Keratinocyte (primary cell): Measurements from ENCODE around the gene DENND2A. TPM values are rescaled to one million over a fixed set of nuclear protein-coding genes. Genes with fewer than 3 reads are reported as not detected.

Experiments used
- DNase-seq: peaks from one replicate; pipeline ENCODE4 v3.0.0-alpha.2; 2011; ENCODE audit warnings: low read depth, missing footprints, low spot score
- FAIRE-seq: peaks from 2 replicates; lab custom pipeline; 2011; peaks lifted over from hg19 to GRCh38; lab: Jason Lieb, UNC
- H2AFZ ChIP-seq: 2 replicates; pipeline ENCODE4 v1.6.0; 2012; ENCODE audit warnings: low read length, control low read depth, inconsistent platforms; ENCODE audit not compliant: control insufficient read depth
- H3K27ac ChIP-seq: 2 replicates; pipeline ENCODE4 v1.5.1; 2011; ENCODE audit warnings: low read length; ENCODE audit not compliant: control insufficient read depth, insufficient read depth
- H3K27me3 ChIP-seq: 3 replicates; pipeline ENCODE4 v1.6.0; 2011; ENCODE audit warnings: low read length; ENCODE audit not compliant: control insufficient read depth, insufficient read depth; ENCODE audit errors: extremely low read depth
- H3K36me3 ChIP-seq, 2 experiments: 2 replicates in 1 of 2; 3 replicates in 1 of 2; pipeline ENCODE4 v1.5.1; 2011; ENCODE audit warnings: low read length in 2 of 2, mild to moderate bottlenecking in 1 of 2; ENCODE audit not compliant: control insufficient read depth in 2 of 2, insufficient read depth in 2 of 2; ENCODE audit errors: extremely low read depth in 1 of 2
- H3K4me1 ChIP-seq: 3 replicates; pipeline ENCODE4 v1.5.1; 2011; ENCODE audit warnings: low read length; ENCODE audit not compliant: control insufficient read depth, insufficient read depth; ENCODE audit errors: extremely low read depth
- H3K4me2 ChIP-seq: 3 replicates; pipeline ENCODE4 v1.6.0; 2011; ENCODE audit warnings: low read depth, low read length; ENCODE audit not compliant: control insufficient read depth, insufficient read depth; ENCODE audit errors: extremely low read depth
- H3K4me3 ChIP-seq, 3 experiments: fragments of 200-600 bp in 1 of 3; sonication (generic) in 1 of 3; 2 replicates in 2 of 3; 3 replicates in 1 of 3; pipeline ENCODE4 v1.5.1; 2011 to 2016; ENCODE audit warnings: low read length in 3 of 3, mild to moderate bottlenecking in 3 of 3, control low read depth in 2 of 3, inconsistent platforms in 1 of 3, low read depth in 1 of 3, mixed read lengths in 1 of 3, mixed run types in 1 of 3, moderate library complexity in 1 of 3; ENCODE audit not compliant: control insufficient read depth in 2 of 3, insufficient read depth in 2 of 3; ENCODE audit errors: extremely low read depth in 1 of 3
- H3K79me2 ChIP-seq: 2 replicates; pipeline ENCODE4 v1.6.0; 2012; ENCODE audit warnings: low read length; ENCODE audit not compliant: control insufficient read depth, insufficient read depth
- H3K9ac ChIP-seq: 3 replicates; pipeline ENCODE4 v1.6.0; 2011; ENCODE audit warnings: low read length; ENCODE audit not compliant: control insufficient read depth, insufficient read depth; ENCODE audit errors: extremely low read depth
- H3K9me1 ChIP-seq: 3 replicates; pipeline ENCODE4 v1.6.0; 2011; ENCODE audit warnings: low read length; ENCODE audit not compliant: control insufficient read depth, insufficient read depth; ENCODE audit errors: extremely low read depth
- H3K9me3 ChIP-seq: 2 replicates; pipeline ENCODE4 v1.5.1; 2012; ENCODE audit warnings: low read depth, low read length; ENCODE audit not compliant: control insufficient read depth
- H4K20me1 ChIP-seq: 3 replicates; pipeline ENCODE4 v1.6.0; 2011; ENCODE audit warnings: low read length; ENCODE audit not compliant: control insufficient read depth, insufficient read depth; ENCODE audit errors: extremely low read depth
- EZH2 ChIP-seq: IDR thresholded peaks from one replicate; pipeline ENCODE4 v1.6.1; 2012; ENCODE audit warnings: inconsistent platforms, mild to moderate bottlenecking, low read length, moderate library complexity
- dilution Hi-C: fragments of 300-500 bp; cut with MboI; formaldehyde crosslinking; loops from one replicate; pipeline ENCODE4 v1.7.0; 2020; ENCODE audit warnings: low sequenced_read_pairs; ENCODE audit not compliant: extremely low pct_ligation_motif_present
- polyA plus RNA-seq, 5 experiments: library from polyadenylated mRNA; depleted of rRNA in 3 of 5; stranded (reverse) in 3 of 5; stranded (forward) in 1 of 5; unstranded in 1 of 5; fragments of >200 nt; gene quantifications; 1 replicate in 1 of 5; 2 replicates in 3 of 5; 3 replicates in 1 of 5; pipeline versions ENCODE4 v1.2.1 to v1.2.3, GENCODE V29; 2011 to 2012; ENCODE audit warnings: missing spikeins in 2 of 5, low read depth in 1 of 5, low replicate concordance in 1 of 5
- TF ChIP-seq, protein P1 (sequence below), 3 experiments: IDR thresholded peaks in 1 of 3; conservative IDR thresholded peaks in 1 of 3; optimal IDR thresholded peaks in 1 of 3; 2 replicates in 2 of 3; 3 replicates in 1 of 3; pipeline versions ENCODE3 to v1.5.1; 2011; ENCODE audit warnings: low read length in 3 of 3, mild to moderate bottlenecking in 3 of 3, moderate library complexity in 2 of 3, control low read depth in 1 of 3, inconsistent platforms in 1 of 3; ENCODE audit not compliant: insufficient read depth in 2 of 3; ENCODE audit errors: extremely low read depth in 1 of 3

DENND2A gene
- polyA plus RNA-seq, 1 donor (not counting 4 experiments of a cell fraction or from before 2014, with no cell fraction given), result 1.8 TPM

DNA sequence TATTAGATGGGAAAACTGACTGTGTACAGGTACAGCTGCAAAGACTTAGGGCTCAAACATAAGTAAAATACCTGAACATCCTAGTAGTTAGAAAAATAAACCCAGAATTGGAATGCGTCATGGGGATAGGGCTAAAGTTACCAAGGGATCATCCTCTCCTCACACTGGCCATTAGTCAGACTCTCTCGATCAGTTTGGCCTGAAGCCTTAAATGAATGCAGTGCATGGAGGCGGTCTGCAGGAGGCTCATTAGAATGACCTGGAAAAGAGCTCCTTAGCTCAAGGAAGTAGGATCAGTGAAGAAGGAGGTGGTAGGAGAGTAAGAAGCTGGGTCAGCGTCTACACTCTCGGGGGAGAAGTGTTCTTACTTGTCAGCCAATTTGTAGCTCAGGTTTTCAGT lies 35.3 kb downstream of the DENND2A start:
- H3K4me1 ChIP-seq, result peaks cover 10% of the 10 kb centered on the region
- no peaks in the 10 kb centered on the region for H3K9me1 ChIP-seq
- no peak overlapping the region for H3K4me2 ChIP-seq
- H3K27ac ChIP-seq, result peak overlapping the region; percentile 13
- H3K4me3 ChIP-seq, result no peak overlapping the region
- no peak overlapping the region for H3K9ac ChIP-seq
- H3K27me3 ChIP-seq, result no peaks in the 10 kb centered on the region
- TF ChIP-seq EZH2, result no peak
- TF ChIP-seq, protein P1, sequence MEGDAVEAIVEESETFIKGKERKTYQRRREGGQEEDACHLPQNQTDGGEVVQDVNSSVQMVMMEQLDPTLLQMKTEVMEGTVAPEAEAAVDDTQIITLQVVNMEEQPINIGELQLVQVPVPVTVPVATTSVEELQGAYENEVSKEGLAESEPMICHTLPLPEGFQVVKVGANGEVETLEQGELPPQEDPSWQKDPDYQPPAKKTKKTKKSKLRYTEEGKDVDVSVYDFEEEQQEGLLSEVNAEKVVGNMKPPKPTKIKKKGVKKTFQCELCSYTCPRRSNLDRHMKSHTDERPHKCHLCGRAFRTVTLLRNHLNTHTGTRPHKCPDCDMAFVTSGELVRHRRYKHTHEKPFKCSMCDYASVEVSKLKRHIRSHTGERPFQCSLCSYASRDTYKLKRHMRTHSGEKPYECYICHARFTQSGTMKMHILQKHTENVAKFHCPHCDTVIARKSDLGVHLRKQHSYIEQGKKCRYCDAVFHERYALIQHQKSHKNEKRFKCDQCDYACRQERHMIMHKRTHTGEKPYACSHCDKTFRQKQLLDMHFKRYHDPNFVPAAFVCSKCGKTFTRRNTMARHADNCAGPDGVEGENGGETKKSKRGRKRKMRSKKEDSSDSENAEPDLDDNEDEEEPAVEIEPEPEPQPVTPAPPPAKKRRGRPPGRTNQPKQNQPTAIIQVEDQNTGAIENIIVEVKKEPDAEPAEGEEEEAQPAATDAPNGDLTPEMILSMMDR (optimal IDR thresholded peaks at IDR 0.05 in 1 of 3, IDR thresholded peaks at IDR 0.05 in 1 of 3, conservative IDR thresholded peaks at IDR 0.05 in 1 of 3; ENCODE audit: extremely low read depth in 1 of 3, insufficient read depth in 2 of 3, low read length in 3 of 3), result no peak
- DNase-seq (no peak), FAIRE-seq (no peak)
- H3K9me3 ChIP-seq, result no peaks in the 10 kb centered on the region
- H3K79me2 ChIP-seq, result no peaks in the 10 kb centered on the region
- H2AFZ ChIP-seq, result no peak overlapping the region
- dilution Hi-C loops, result no loop called here
- no peaks in the 10 kb centered on the region for H4K20me1 ChIP-seq
- no peaks in the 10 kb centered on the region for H3K36me3 ChIP-seq

- peaks cover 8% of the 10 kb centered on the region for H3K4me1 ChIP-seq
- H3K27ac ChIP-seq, result peak overlapping the region; percentile 13
- TF ChIP-seq, protein P1 (optimal IDR thresholded peaks at IDR 0.05 in 1 of 3, IDR thresholded peaks at IDR 0.05 in 1 of 3, conservative IDR thresholded peaks at IDR 0.05 in 1 of 3; ENCODE audit: extremely low read depth in 1 of 3, insufficient read depth in 2 of 3, low read length in 3 of 3), result no peak
- TF ChIP-seq EZH2, result no peak
- FAIRE-seq (peak; percentile 48), DNase-seq (no peak)
- no peaks in the 10 kb centered on the region for H3K9me3 ChIP-seq
- H3K9ac ChIP-seq, result no peak overlapping the region
- no peaks in the 10 kb centered on the region for H3K27me3 ChIP-seq
- H3K4me3 ChIP-seq, result no peak overlapping the region
- no peaks in the 10 kb centered on the region for H3K36me3 ChIP-seq
- dilution Hi-C loops, result no loop called here
- H3K79me2 ChIP-seq, result no peaks in the 10 kb centered on the region
- H3K4me2 ChIP-seq, result no peak overlapping the region
- no peaks in the 10 kb centered on the region for H4K20me1 ChIP-seq
- no peaks in the 10 kb centered on the region for H3K9me1 ChIP-seq
- no peak overlapping the region for H2AFZ ChIP-seq
Measured at GRCh38 chr7:140604760-140605159, 35.9 kb downstream of the DENND2A start.
